GM04503 (cell line): ENCODE results near the gene DNM3.
"Not testable (repeated sequence)": the region's sequence is repeated elsewhere in the genome, so short reads cannot be mapped to it uniquely, and the experiment has no call there.

Experiments used
- DNase-seq: peaks from one replicate; pipeline ENCODE4 v3.0.0-alpha.2; 2012; ENCODE audit warnings: low read depth

The DNM3 gene

DNA sequence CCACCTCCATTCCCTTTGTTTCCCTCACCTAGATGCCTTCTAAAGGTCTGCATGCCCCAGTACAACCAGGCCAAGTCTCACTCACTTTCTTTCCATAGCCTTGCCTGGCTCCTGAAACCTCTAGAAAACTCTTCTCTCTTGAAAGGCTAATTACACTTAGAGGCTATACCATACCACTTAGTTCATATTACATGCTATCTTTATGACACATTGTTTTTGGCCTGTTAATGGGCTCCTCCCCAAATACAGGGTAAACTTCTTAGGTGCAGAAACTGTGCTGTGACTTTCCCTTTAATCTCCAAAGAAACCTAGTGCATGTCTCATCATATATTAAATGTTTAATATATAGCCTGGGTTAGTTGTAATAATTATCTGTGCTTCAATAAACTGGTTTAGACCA, 522.6 kb downstream of the DNM3 start:
- DNase-seq, result no peak

DNA sequence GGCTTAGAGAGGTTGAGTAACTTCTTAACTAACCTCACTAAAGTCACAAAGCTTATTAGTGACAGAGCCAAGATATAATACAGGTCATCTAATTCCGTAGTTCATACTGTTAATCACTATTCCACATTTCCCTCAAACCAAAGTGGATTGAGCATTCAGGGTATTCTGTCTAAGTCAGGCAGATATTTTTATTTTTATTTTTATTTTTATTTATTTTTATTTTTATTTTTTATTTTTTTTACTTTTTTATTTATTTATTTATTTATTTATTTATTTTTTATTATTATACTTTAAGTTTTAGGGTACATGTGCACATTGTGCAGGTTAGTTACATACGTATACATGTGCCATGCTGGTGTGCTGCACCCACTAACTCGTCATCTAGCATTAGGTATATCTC, 530.3 kb downstream of the DNM3 start:
- not testable (repeated sequence) for DNase-seq

DNA sequence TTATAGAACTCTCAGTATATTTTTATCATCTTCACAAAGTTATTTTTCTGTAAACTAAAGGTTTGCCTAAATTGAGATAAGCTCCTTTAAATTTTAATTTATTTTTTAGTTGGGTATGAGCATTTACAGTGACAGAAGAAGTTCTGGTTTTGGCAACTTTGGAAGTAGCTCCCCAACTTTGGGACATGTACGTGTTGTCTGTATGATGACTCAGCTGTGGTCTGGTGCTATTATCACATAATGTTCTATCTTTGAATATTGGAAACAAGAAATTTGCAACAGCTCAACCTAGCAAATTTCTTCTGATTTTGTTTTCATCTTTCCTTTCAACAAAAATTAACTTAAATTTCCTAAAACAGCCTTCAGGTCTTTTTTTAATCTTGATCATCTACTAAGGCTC, 532.6 kb downstream of the DNM3 start:
- no peak for DNase-seq

DNA sequence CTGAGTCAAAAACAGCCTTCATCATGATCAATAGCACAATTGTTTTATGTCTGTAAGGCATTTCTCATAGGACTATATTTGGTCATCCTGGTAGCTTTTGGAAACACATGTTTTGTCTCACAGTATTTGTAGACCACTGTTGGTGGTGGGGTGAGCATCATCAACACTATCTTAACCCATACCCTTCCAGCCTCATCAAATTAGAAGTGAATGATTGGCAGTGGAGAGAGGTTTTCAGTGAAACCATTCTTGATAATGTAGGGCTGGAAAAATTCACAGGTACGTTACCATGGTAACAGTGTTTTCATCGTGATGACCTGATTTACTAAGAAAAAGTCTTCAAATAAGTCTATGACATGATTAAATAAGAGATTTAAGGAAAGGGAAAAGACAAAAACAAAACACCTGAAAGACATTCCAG, 533.9 kb downstream of the DNM3 start:
- DNase-seq, result no peak

DNA sequence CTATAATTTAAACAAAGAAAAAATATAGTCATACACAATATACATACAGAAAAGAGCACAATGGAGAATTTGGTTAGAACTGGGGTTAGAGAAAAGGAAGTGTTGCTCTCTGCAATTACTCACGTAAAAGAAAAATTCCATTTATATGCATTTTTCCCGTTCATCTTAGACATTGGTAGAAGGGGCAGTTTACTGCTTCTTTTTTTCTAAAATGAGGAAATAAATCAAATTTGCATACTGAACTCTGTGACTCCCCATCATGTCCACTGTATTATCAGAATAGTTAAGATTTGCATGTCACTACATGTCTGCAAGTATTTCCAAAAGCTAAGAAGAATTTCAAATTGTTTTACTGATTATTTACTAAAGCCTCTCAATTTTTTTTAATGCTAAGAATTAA, 535.1 kb downstream of the DNM3 start:
- no peak for DNase-seq

DNA sequence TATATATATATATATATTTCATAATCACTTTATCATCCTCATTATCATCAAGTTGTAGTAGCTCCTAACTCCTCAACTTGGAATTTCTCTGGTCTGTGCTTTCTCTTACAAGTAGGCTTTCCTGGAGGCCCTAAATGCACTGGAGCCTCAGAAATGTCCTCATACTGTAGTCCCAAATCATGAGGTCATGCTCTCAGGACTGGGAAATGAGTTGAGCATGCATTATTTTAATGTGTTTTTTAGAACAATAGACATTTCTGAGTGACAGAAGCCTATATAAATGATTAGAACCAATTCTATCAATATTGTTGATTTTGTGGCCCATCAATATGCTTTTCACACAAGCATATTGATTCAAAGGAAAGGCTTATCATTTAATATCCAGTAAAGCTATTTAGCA, 536.3 kb downstream of the DNM3 start:
- DNase-seq, result no peak

DNA sequence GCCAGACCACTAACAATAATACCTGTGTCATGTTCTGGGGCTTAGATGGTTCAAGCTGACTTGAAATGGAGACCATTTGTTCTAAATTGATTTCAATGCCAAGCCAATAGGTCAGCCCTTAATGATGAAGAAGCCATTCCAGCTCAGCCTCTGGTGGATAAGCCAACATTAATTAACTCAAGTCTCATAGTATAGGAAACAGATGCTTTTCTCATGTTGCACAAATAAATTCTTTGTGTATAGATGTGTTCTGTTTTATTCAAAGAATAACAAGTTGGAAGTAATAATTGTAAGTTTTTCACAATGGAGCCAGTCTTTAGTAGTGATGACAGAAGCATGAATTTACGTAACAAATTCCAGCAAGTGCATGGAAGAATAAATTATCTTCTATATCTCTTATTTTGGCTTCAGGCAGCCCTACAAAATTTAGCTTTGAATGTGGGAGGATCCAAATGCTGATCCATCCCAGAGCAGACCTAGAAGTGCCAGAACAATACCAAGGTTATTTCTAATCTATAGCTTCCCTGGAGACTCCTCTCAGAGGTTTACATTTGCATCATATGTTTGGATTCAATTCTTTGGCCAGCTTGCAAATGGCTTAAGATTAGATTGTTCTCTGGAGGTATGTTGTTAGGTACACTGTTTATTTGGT, 536.9 kb downstream of the DNM3 start:
- DNase-seq, result no peak

DNA sequence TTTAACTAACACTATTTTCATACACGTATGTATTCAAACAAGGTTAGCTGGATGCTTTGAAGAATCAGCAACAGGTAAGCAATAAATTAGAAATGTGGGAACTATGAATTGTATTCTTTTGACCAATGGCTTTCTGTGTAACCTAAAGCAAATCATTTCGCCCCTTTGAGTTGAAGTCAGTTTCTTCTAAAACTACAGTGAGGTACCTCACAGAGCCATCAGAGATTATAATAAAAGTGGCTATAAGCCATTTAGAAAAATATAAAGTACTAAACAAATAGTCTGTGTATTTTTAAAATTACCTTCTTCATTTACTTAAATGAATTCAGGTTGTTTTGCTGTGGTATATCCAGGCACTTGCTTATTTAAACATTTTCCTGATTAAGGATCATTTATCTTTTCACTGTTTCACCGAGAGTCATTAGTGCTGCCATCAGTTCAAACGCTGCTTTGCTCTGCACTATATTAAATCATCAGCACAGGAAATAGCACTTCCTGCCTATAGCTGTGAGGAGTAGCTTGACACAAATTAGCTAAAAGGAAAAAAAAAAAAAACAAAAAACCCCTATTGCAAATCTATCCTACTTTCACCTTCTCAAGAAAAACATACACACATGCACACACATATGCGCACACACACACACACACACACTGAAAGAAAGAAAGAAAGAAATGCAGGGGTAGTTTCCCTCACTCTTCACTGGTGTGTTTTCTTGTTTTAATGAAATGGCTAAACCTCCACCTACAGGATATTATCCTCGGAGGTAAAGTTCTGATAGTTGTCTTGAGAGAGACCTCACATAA, 539.3 kb downstream of the DNM3 start:
- DNase-seq, result no peak

DNA sequence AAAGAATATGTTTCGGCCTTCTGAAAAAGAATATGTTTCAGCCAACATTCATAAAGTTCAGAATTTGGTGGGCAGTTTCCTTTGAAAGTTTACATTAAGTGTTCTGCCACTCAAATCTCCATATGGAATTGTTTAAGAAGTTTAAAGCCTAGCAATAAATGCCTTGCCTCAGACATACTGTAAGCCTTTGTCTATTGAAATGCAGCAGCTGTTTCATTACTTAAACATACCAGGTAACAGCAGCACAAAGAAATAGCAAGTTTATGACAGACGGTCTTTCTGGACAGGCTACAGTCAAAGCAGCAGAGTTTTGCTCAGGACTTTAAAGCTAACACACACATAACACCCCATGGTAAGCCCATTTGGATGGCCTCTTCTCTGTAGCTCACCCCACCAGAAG, 540.6 kb downstream of the DNM3 start:
- DNase-seq, result no peak

DNA sequence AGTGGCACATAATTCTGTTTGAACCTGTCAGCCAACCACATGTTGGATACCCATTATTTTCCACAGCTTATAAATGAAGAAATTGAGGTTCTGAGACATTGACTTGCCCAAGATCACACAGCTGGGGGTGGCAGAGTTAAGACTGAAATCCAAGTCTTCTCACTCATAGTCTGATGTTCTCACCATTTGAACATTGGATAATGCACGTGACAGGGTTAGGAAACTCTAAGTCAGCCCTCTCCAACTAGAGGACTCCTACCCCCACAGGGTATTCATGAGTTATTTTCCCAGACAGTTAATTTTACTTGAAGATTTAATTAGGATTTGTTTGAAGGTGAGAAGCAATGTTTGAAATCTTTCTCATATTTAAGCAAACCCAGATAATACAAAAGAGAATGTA, 541.1 kb downstream of the DNM3 start:
- no peak for DNase-seq

DNA sequence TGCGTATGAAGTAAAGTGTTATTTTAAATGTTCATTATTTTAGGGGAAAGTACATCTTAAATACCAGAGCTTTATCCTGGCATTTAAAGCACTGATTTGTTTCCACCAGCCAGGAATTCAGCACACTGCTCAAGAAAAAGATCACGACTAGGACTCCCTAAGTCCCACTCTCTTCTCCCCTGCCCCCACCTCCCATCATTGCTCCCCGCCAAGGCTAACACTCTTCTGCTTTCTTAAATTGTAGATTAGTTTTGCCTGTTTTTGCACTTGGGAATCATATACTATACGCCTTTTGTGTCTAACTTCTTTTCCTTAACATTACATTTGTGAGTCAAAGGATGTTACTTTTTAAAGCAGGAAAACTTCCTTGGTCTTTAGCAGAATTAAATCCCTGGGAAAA, 541.7 kb downstream of the DNM3 start:
- no peak for DNase-seq

DNA sequence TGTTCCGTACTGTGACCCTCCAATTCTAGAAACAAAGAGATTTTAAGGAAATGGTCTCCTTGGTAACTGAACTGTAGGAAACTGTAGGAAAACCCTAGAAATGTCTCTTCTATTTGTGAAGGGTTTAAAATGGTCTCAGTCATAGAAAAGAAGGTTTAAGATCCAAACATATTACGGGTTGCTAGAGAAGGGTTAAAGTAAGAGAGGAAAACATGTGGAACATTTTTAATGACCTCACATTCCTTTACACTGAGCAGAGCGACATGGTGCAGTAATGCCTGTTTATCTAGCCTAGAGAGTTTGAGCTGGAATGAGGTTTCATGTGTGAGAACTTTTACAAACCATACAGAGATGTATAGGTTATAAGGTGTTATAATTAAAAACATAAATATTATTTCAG, 542.2 kb downstream of the DNM3 start:
- peak; percentile 35 for DNase-seq

DNA sequence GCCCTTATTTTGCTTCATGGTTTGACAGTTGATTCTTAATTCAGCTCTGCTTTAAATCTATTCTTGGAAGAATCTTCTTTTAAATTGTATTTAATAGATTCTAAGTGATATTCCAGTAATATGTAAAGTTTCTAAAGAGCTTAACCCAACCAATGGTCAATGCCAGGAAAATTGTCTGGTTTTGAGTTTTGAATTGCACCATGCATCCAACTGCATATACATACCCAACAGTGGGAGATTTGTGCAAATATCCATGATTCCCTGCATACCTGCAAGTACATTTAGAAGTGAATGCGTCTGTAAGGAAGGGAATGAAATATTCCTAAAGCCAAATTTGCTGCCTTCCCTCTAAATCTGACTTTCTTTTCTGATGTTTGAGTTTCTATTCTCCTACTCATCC, 543.4 kb downstream of the DNM3 start:
- no peak for DNase-seq

DNA sequence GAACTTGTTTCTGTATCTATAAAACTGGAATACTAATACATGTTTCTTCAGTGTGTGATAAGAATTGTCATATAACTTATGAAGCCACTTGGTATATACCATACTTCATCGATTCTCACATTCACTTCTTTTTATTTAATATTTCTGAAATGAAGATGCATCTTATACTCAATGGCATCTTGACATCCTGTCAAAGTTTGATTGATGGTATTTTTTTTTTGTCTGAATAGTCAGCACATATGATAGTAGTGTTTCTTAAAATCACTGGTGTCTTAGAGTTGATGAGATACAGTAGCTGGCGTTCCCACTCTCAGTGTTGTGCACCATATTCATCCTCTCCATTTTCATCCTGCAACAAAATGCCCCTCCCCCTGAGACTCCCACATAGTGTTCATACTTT, 544.7 kb downstream of the DNM3 start:
- no peak for DNase-seq

DNA sequence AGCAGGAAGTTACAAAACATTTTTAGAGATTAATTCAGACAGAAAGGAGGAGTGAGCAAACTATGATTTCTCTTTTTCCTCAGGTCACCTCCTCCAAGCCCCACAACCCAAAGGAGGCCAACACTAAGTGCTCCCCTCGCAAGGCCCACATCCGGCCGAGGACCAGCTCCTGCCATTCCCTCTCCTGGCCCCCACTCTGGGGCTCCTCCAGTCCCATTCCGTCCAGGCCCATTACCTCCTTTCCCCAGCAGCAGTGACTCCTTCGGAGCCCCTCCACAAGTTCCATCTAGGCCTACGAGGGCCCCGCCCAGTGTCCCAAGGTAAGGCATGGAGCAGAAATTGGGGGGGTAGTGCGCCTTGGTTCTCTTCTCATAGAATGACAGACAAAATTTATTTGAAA, 547.2 kb downstream of the DNM3 start:
- DNase-seq, result no peak

DNA sequence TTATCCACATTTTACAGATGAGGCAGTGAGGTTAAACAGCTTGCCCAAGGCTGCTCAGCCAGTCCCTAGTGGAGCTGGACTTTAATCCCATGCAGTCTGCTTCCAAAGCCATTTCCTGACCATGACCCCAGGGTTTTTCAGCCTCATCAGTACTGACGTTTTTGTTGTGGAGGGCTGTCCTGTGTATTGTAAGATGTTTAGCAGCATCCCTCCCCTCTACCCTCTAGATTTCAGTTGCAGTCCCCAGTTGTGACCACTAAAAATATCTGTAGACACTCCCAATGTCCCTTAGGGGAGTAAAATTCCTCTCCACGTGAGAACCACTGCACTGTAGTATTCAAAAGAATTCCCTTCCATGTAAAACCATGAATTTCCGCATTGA, 549.0 kb downstream of the DNM3 start:
- no peak for DNase-seq

DNA sequence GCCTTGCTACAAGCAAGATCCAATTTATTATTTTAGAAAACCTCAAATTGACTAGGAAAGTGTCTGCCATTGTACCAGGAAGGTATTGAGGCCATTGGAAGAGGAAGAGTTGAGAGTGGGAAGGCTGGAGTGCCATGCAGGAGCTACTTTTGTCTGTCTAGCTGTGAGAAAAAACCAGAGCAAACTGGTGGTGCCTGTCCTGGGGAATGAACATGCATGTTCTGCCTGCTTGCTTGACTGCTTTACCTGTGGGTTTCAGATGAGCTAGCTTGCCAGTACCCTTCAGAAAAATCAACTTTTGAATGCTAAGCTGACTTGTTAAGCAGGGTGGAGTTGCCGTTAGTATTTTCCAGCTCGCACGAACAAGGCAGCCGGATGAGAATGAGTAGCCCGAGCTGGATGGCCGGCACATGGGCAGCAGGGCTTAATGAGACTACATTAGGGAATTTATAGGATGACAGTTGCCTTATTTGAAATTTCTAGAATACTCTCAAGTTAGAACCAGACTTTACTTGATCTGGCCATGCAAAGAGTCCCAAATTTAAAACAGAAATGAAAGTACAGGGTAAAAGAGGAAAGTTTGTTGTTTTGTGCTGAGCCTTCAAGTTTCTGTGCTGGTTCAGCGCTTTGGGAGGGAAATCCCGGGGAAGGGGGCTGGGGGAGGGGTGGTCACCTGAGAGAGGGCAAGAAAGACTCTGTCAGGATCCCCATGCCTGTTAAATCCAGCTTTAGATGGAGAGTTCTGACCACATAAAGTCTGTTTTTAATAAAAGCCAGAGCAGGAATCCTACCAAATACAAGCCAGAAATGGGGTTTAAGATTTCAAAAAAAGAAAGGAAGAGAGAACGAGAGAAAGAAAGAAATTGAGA, 549.6 kb downstream of the DNM3 start:
- DNase-seq, result no peak

DNA sequence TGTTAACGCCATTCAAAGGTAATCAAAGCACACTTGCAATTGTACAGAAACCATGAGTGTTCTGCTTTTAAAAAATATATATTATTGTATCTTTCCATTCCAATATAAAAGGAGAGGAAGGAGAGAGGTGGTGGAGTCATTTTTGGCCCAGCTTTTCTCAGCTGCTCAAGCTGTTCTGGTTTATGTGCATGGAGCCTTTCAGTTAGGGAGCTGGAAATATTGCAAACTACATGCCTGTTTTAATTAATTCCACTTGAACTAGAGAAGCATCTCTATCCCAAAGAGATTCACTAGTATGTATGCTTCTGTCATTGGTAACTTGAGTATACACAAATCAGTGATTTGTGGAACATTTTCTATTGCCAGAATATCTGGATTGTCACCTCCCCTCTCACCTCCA, 550.7 kb downstream of the DNM3 start:
- no peak for DNase-seq

DNA sequence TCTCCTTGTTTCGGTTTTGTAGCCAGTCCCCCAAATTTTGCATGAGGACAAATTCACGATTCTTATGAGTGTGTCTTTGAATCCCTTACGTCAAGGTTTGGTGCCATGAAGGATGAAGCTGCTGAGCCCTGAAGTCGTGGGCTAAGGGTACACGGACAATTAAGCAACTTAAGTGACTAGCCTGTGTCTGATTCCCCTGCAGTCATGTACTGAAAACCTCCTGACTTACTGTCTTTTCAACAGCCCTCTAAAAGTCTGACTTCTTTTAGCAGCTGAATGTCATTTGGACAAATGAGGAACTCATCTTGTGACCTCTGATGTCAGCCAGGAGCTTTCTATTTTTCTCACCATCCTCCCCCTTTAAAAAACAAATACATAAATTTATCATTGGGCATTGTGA, 552.1 kb downstream of the DNM3 start:
- DNase-seq, result no peak

DNA sequence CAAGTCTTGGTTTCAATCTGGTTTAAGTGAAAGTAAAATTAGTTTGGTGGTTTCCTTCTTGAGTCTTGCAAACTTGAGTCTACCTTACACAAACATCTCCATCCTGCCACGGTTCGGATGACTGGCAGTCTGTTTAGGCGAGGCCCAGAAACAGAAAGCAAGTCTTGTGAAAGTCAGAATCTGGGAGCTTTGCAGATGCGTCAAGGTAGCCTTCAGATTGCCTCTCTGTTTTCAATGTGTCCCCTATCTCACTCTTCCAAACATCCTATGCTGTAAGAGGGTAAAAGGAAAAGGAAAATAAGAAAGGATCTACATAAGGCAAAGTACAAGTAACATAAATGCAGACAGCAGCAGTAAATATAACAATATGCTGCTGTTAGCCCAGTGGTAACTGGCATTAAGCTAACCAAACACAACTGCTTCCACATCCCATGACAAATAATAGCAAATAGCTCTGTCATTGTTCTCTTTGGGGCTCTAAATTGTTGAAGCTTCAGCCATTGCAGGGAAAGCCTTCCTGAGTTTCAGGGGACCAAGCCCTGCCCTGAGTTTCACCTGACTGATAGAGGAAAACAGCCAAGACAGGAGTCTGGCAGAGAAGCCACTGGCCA, 552.9 kb downstream of the DNM3 start:
- DNase-seq, result no peak

DNA sequence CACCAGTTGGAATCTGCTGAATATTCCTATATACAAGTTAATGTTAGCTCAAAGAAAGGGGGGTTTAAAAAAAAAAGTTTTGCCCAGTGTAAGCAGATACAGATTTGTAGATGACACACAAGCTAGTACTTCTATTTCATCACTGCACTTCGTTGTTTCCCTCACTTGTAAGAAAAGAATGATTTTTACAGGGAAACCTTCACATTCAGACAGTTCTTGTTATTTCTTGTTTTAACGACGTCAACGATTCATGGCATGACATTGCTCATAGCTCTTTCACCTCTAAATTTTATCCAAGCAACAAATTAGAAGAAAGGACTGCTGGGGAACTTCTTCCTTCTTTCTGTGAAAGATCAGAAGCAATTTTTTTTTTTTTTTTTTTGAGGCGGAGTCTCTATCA, 553.5 kb downstream of the DNM3 start:
- no peak for DNase-seq

DNA sequence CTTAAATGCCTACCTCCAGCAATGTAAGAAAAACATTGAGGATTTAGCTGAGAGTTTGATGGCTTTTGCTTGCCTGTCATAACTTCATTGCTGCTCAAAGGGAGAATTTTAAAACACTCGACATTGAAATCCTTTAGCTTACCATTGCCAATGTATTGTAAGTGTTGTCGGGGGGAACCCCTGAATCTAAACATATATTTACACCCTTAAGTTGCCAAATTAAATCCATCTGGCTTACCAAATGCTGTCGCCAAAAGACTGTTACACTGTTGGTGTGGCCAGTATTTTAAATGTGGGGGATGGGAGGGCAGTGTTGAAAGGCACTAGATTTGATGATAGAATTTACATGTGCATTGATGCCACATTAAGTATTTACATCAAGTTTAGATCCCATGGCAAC, 554.3 kb downstream of the DNM3 start:
- no peak for DNase-seq

DNA sequence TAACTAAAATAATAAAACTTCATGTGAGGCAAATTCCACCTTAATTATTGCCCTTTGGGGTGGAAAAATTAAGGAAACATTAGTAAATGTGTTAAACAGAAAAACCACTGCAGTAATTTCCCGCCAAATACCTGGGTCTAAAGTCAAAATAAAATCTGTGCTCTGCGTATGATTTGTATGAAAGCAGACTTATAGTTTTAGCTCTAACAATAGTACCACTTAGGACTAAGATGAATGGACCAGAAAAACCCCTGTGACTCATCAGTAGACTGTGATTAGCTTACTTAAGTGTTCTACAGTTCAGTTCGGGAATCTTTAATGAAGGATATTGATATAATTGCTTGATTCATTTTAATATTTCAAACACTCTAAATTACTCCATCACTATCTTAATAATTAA, 555.9 kb downstream of the DNM3 start:
- DNase-seq, result no peak
